ENCODE measurements around the gene HTR2B. TPM values are rescaled to one million over a fixed set of nuclear protein-coding genes. Genes with fewer than 3 reads are reported as not detected.

The HTR2B gene
- total and polyA plus RNA-seq, 2 of the 13 experiments (the other 11 are each of a cell fraction or from before 2014, with no cell fraction given): 0.08 TPM; not detected in 1

DNA sequence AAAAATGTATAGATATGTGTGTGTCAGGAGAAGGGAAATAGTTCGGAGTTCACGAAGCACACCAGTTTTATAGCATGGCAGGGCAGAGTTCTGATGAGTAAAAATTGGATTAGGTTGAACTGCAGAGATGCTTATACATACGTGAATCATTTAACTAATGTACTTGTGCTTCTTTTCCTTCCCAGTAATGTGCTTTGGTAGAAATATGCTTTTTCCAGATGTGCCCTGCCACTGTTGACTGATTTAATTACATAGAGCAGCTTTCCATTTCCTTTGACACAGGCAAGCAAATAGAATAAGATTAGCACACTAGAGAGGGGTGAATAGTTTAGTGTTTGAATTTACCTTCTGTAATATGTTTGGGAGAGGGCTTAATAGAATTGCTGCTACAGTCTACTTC lies 44.6 kb upstream of the HTR2B start (continued):
- TF ChIP-seq, protein P1, sequence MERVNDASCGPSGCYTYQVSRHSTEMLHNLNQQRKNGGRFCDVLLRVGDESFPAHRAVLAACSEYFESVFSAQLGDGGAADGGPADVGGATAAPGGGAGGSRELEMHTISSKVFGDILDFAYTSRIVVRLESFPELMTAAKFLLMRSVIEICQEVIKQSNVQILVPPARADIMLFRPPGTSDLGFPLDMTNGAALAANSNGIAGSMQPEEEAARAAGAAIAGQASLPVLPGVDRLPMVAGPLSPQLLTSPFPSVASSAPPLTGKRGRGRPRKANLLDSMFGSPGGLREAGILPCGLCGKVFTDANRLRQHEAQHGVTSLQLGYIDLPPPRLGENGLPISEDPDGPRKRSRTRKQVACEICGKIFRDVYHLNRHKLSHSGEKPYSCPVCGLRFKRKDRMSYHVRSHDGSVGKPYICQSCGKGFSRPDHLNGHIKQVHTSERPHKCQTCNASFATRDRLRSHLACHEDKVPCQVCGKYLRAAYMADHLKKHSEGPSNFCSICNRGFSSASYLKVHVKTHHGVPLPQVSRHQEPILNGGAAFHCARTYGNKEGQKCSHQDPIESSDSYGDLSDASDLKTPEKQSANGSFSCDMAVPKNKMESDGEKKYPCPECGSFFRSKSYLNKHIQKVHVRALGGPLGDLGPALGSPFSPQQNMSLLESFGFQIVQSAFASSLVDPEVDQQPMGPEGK (CRISPR knock-in tag; IDR thresholded peaks at IDR 0.05): no peak
- no peak for TF ChIP-seq ZNF282 (IDR thresholded peaks at IDR 0.05; ENCODE audit: partially characterized antibody)

DNA sequence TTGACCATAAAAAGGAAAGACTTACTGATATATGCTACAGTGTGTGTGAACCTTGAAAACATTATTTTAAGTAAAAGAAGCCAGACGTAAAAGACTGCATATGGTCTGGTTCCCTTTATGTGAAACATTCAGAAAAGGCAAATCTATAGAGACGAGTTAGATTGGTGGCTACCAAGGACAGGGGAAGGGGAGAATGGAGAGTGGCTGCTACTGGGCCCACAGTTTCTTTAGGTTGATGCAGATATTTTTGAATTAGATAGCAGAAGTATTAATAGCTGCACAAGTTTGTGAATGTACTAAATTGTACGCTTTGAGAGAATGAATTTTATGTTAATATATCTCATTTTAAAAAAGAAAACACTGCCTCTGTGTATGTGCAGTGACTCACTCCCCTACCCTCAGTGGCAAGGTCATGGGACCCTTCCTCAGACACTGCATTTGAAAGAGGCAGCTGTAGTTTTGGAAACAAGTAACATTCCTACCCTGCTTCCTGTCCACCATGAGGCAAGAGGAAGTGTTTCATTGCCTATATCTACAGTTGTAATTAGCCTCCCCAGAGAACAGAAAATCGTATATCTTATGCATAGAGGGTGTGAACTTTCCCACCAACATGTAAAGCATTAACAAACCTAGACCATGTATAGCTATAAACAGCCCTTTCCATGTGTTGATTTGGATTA lies 43.8 kb upstream of the HTR2B start:
- Histone ChIP-seq H3K9me3 (ENCODE audit: low read length) (no peaks in the 10 kb centered on the region), H4K20me1 (ENCODE audit: insufficient read depth, low read length) (no peaks in the 10 kb centered on the region), H3K4me2 (ENCODE audit: low read depth, low read length) (no peak overlapping the region), H2AFZ (ENCODE audit: low read length) (no peak overlapping the region), H3K36me3 (replicated peaks in 1 of 2; ENCODE audit: control insufficient read depth in 1 of 2, insufficient read depth in 2 of 2, low read length in 2 of 2) (peaks cover 21 to 94% of the 10 kb centered on the region in 2 experiments), H3K4me3 (replicated peaks in 1 of 3; ENCODE audit: insufficient read depth in 1 of 3, low read depth in 2 of 3, low read length in 3 of 3) (no peak overlapping the region), H3K27ac (ENCODE audit: extremely low read length, insufficient read depth, low read length) (no peak overlapping the region), H3K79me2 (ENCODE audit: insufficient read depth, low read length) (no peaks in the 10 kb centered on the region), H3K9ac (ENCODE audit: insufficient read depth, low read depth, low read length) (no peak overlapping the region), H3K4me1 (ENCODE audit: insufficient read depth, low read length) (no peaks in the 10 kb centered on the region), H3K27me3 (ENCODE audit: control insufficient read depth in 1 of 2, insufficient read depth in 2 of 2, low read length in 2 of 2) (no peaks in the 10 kb centered on the region)
- no peak for ATAC-seq
- no peak for FAIRE-seq
- in situ Hi-C loops (cut with HindIII; ENCODE audit: extremely low pct_ligation_motif_present, low pct_unique_long_range_greater_than_20kb): no loop called here
- intact Hi-C loops (cut with micrococcal nuclease; ENCODE audit: unreplicated experiment): no loop called here
- POLR2A ChIA-PET: no interaction called here
- TF ChIP-seq THAP11 (CRISPR knock-in tag; IDR thresholded peaks at IDR 0.05) (no peak), PAWR (CRISPR knock-in tag; IDR thresholded peaks at IDR 0.05; ENCODE audit: borderline replicate concordance) (no peak)
- TF ChIP-seq, protein P2, sequence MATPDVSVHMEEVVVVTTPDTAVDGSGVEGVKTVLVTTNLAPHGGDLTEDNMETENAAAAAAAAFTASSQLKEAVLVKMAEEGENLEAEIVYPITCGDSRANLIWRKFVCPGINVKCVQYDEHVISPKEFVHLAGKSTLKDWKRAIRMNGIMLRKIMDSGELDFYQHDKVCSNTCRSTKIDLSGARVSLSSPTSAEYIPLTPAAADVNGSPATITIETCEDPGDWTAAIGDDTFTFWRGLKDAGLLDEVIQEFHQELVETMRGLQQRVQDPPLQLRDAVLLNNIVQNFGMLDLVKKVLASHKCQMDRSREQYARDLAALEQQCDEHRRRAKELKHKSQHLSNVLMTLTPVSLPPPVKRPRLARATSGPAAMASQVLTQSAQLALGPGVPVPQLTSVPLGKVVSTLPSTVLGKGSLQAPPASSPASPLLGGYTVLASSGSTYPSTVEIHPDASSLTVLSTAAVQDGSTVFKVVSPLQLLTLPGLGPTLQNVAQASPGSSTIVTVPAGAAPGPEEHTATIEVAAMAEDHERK (CRISPR knock-in tag; IDR thresholded peaks at IDR 0.05; ENCODE audit: low read depth): no peak
- TF ChIP-seq, protein P3, sequence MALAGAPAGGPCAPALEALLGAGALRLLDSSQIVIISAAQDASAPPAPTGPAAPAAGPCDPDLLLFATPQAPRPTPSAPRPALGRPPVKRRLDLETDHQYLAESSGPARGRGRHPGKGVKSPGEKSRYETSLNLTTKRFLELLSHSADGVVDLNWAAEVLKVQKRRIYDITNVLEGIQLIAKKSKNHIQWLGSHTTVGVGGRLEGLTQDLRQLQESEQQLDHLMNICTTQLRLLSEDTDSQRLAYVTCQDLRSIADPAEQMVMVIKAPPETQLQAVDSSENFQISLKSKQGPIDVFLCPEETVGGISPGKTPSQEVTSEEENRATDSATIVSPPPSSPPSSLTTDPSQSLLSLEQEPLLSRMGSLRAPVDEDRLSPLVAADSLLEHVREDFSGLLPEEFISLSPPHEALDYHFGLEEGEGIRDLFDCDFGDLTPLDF (CRISPR knock-in tag; IDR thresholded peaks at IDR 0.05): no peak
- 97% methylated on average over 4 of the region's 4 CpGs for WGBS (ENCODE audit: low lambda C conversion rate)
- no peak for DNase-seq (ENCODE audit: low spot score)
- CTCF ChIA-PET (ENCODE audit: low intra/inter-chr PET ratio, low total read pairs): no interaction called here
- BruUV-seq (replicated peaks): no TSS peak

All from HepG2 (cell line).